Adrenal gland (tissue), 5 donors: ENCODE results near the gene MBP.

Experiments
- CTCF ChIP-seq, 6 experiments: fragments of 450-650 bp in 4 of 6; fragments of 200-600 bp in 2 of 6; sonication (generic) in 1 of 6; IDR thresholded peaks; 1 replicate in 5 of 6; 2 replicates in 1 of 6; pipeline versions ENCODE4 v1.5.1 to v1.8.0; 2016 to 2021; ENCODE audit warnings: antibody characterized with exemption in 6 of 6, mild to moderate bottlenecking in 2 of 6, moderate library complexity in 1 of 6
- POLR2A ChIP-seq, 2 donors: fragments of 450-650 bp; IDR thresholded peaks; one replicate each; pipeline ENCODE4 v1.6.1; 2017; ENCODE audit warnings: antibody characterized with exemption in 2 of 2, mild to moderate bottlenecking in 2 of 2, moderate library complexity in 1 of 2
- donor health status: DM: no; HTN: no; CAD: no.

- TF ChIP-seq CTCF (IDR thresholded peaks at IDR 0.05) = no peak
- TF ChIP-seq POLR2A (IDR thresholded peaks at IDR 0.05) = no peak
Observed at GRCh38 chr18:76952747-76953146, 179.8 kb downstream of the MBP start.
